Liver (tissue), 9 donors: Measurements from ENCODE around the gene DDX19B. TPM values are rescaled to one million over a fixed set of nuclear protein-coding genes. Genes with fewer than 3 reads are reported as not detected.

Experiments
- DNase-seq: peaks from one replicate; pipeline ENCODE4 v3.0.0-alpha.2; 2017; ENCODE audit warnings: low spot score
- H3K27ac ChIP-seq, 2 donors: one replicate each; pipeline ENCODE4 v1.7.0; 2013; ENCODE audit warnings: inconsistent platforms in 2 of 2, low read length in 2 of 2, control low read depth in 1 of 2, low read depth in 1 of 2, mild to moderate bottlenecking in 1 of 2
- H3K27me3 ChIP-seq, 4 donors: one replicate each; pipeline versions ENCODE4 v1.6.1 to v1.7.0; 2013; ENCODE audit warnings: low read length in 3 of 4, inconsistent platforms in 1 of 4, mild to moderate bottlenecking in 1 of 4, moderate library complexity in 1 of 4; ENCODE audit not compliant: control insufficient read depth in 4 of 4, insufficient read depth in 4 of 4
- H3K36me3 ChIP-seq, 4 donors: one replicate each; pipeline versions ENCODE4 v1.6.1 to v1.7.0; 2013; ENCODE audit warnings: low read length in 3 of 4, mild to moderate bottlenecking in 3 of 4, low read depth in 1 of 4, moderate library complexity in 1 of 4; ENCODE audit not compliant: control insufficient read depth in 4 of 4, insufficient read depth in 3 of 4
- H3K4me1 ChIP-seq, 4 donors: one replicate each; pipeline versions ENCODE4 v1.6.1 to v1.7.0; 2013; ENCODE audit warnings: low read length in 3 of 4, mild to moderate bottlenecking in 3 of 4, moderate library complexity in 1 of 4; ENCODE audit not compliant: control insufficient read depth in 4 of 4, insufficient read depth in 4 of 4
- H3K4me3 ChIP-seq, 3 donors: one replicate each; pipeline versions ENCODE4 v1.6.1 to v1.7.0; 2013; ENCODE audit warnings: low read length in 3 of 3, control low read depth in 1 of 3, low read depth in 1 of 3, mild to moderate bottlenecking in 1 of 3
- H3K9ac ChIP-seq, 2 donors: one replicate each; pipeline ENCODE4 v1.7.0; 2013; ENCODE audit warnings: low read length in 2 of 2, mild to moderate bottlenecking in 2 of 2, moderate library complexity in 2 of 2, control low read depth in 1 of 2, low read depth in 1 of 2
- H3K9me3 ChIP-seq, 4 donors: one replicate each; pipeline versions ENCODE4 v1.6.1 to v1.7.0; 2013; ENCODE audit warnings: low read length in 3 of 4; ENCODE audit not compliant: control insufficient read depth in 4 of 4
- ATF3 ChIP-seq: IDR thresholded peaks from 2 replicates; pipeline ENCODE4 v1.6.1; 2016; ENCODE audit warnings: antibody characterized with exemption
- CTCF ChIP-seq: fragments of 150-350 bp; IDR thresholded peaks from 2 replicates; pipeline ENCODE4 v1.5.1; 2017; ENCODE audit warnings: improper control_type of control experiment, low read depth, low read length; ENCODE audit not compliant: missing input control
- FOXA1 ChIP-seq: IDR thresholded peaks from 2 replicates; pipeline ENCODE4 v1.6.1; 2016; ENCODE audit warnings: antibody characterized with exemption
- FOXA2 ChIP-seq: IDR thresholded peaks from 2 replicates; pipeline ENCODE4 v1.6.1; 2016; ENCODE audit warnings: antibody characterized with exemption
- GABPA ChIP-seq, 2 donors: IDR thresholded peaks in 1 of 2; conservative IDR thresholded peaks in 1 of 2; 2 replicates each; pipeline ENCODE4 v1.6.1; 2016; ENCODE audit warnings: antibody characterized with exemption in 2 of 2, mild to moderate bottlenecking in 1 of 2, moderate library complexity in 1 of 2
- NR2F2 ChIP-seq: IDR thresholded peaks from 2 replicates; pipeline ENCODE4 v1.6.1; 2016; ENCODE audit warnings: antibody characterized with exemption
- REST ChIP-seq: IDR thresholded peaks from 2 replicates; pipeline ENCODE4 v1.6.1; 2016; ENCODE audit warnings: antibody characterized with exemption, mild to moderate bottlenecking
- RXRA ChIP-seq, 2 donors: IDR thresholded peaks; 2 replicates each; pipeline ENCODE4 v1.6.1; 2017 to 2018; ENCODE audit warnings: antibody characterized with exemption in 2 of 2, mild to moderate bottlenecking in 1 of 2
- TAF1 ChIP-seq: conservative IDR thresholded peaks from 2 replicates; pipeline ENCODE4 v1.6.1; 2016; ENCODE audit warnings: antibody characterized with exemption, mild to moderate bottlenecking
- YY1 ChIP-seq: IDR thresholded peaks from 2 replicates; pipeline ENCODE4 v1.6.1; 2016; ENCODE audit warnings: antibody characterized with exemption, mild to moderate bottlenecking
- ZBTB33 ChIP-seq: IDR thresholded peaks from 2 replicates; pipeline ENCODE4 v1.6.1; 2016; ENCODE audit warnings: antibody characterized with exemption
- WGBS: extraction: QIAGEN DNeasy Blood & Tissue Kit; methylation state at CpG from one replicate; pipeline ENCODE4 v1.1.7; 2013; 5-methylcytosine and 5-hydroxymethylcytosine counted together
- polyA plus RNA-seq, 2 donors: library from polyadenylated mRNA; stranded (reverse) in 1 of 2; unstranded in 1 of 2; fragments of 200-250 nt in 1 of 2; fragments of >200 nt in 1 of 2; fragmentation: Nextera tagmentation in 1 of 2; extraction: Ambion mirVana in 1 of 2; gene quantifications; one replicate each; pipeline versions ENCODE4 v1.2.1 to v1.2.3, GENCODE V29; 2013 to 2015
- total RNA-seq, 2 donors: library from RNA; depleted of rRNA; stranded (reverse); fragments of >200 nt; gene quantifications; one replicate each; pipeline ENCODE4 v1.2.3, GENCODE V29; 2014
- donor health status: healthy.
- donor health status: healthy.
- donor health status: healthy.
- donor health status: healthy.
- donor health status: healthy.

The DDX19B gene
- total and polyA plus RNA-seq, 4 donors = 11.3 to 21.4 (median 16.5) TPM

- H3K9ac ChIP-seq = no peak overlapping the region
- no peak overlapping the region for H3K4me3 ChIP-seq
- WGBS = 83% methylated on average over 13 of the region's 13 CpGs
- H3K36me3 ChIP-seq = peaks cover 0 to 19% (median 9%) of the 10 kb centered on the region in 4 donors
- peaks cover 5 to 19% (median 10%) of the 10 kb centered on the region in 4 donors for H3K4me1 ChIP-seq
- TF ChIP-seq RXRA (IDR thresholded peaks at IDR 0.05) (no peak), NR2F2 (no peak), ZBTB33 (no peak), ATF3 (no peak), GABPA (IDR thresholded peaks at IDR 0.05 in 1 of 2, conservative IDR thresholded peaks at IDR 0.05 in 1 of 2) (no peak), FOXA1 (no peak), REST (no peak)
- no peak for DNase-seq
- no peaks in the 10 kb centered on the region for H3K9me3 ChIP-seq
- H3K27ac ChIP-seq = no peak overlapping the region
- no peaks in the 10 kb centered on the region for H3K27me3 ChIP-seq
Measured at GRCh38 chr16:70378869-70379493, 80.0 kb downstream of the DDX19B start.

- Histone ChIP-seq H3K4me3 (peak overlapping the region; percentile 68 to 77 (median 73)), H3K36me3 (peaks cover 0 to 11% (median 6%) of the 10 kb centered on the region in 4 donors), H3K9ac (peak overlapping the region; percentile 41 to 81), H3K9me3 (no peaks in the 10 kb centered on the region), H3K4me1 (peaks cover 5 to 19% (median 10%) of the 10 kb centered on the region in 4 donors), H3K27me3 (no peaks in the 10 kb centered on the region), H3K27ac (peak overlapping the region; percentile 52 to 59)
- DNase-seq = no peak
- TF ChIP-seq FOXA2 (no peak), YY1 (no peak), TAF1 (no peak), ZBTB33 (no peak), GABPA (IDR thresholded peaks at IDR 0.05 in 1 of 2, conservative IDR thresholded peaks at IDR 0.05 in 1 of 2) (no peak), REST (no peak), ATF3 (no peak), CTCF (no peak), FOXA1 (no peak)
- under 1% methylated on average over 31 of the region's 31 CpGs for WGBS
Measured at GRCh38 chr16:70380248-70380918, 81.4 kb downstream of the DDX19B start.
